NB4 (cell line): ENCODE data around the gene C2CD3.

Source experiments
- MYC ChIP-seq: IDR thresholded peaks from 2 replicates; pipeline ENCODE4 v1.6.1; 2011; ENCODE audit warnings: low read depth, low read length
- POLR2A ChIP-seq: IDR thresholded peaks from 2 replicates; pipeline ENCODE4 v1.6.1; 2011; ENCODE audit warnings: mild to moderate bottlenecking; ENCODE audit not compliant: insufficient read length; ENCODE audit errors: extremely low read depth
- TF ChIP-seq, protein P1 (sequence below): IDR thresholded peaks from one replicate; pipeline ENCODE4 v1.5.1; 2012; ENCODE audit warnings: low read depth, low read length

DNA sequence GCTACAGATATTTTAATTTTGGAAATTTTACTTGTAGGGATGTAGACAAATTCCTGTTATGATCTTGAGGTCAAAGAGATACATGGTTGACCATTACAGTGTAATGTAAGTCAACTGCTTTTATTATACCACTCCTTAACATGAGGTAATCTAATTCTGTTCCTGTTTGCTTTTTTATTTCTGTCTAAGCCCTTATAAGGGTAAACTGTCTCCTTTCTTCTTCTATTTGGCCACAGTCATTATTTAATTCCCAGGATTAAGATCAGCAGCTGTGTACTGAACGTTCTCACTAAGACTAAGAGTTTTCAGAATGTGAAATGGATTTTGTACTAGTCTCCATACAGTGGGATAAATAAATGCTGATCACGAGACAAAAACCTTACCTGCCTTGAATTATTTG, 32.8 kb downstream of the C2CD3 start:
- TF ChIP-seq MYC (no peak), POLR2A (no peak)
- TF ChIP-seq, protein P1, sequence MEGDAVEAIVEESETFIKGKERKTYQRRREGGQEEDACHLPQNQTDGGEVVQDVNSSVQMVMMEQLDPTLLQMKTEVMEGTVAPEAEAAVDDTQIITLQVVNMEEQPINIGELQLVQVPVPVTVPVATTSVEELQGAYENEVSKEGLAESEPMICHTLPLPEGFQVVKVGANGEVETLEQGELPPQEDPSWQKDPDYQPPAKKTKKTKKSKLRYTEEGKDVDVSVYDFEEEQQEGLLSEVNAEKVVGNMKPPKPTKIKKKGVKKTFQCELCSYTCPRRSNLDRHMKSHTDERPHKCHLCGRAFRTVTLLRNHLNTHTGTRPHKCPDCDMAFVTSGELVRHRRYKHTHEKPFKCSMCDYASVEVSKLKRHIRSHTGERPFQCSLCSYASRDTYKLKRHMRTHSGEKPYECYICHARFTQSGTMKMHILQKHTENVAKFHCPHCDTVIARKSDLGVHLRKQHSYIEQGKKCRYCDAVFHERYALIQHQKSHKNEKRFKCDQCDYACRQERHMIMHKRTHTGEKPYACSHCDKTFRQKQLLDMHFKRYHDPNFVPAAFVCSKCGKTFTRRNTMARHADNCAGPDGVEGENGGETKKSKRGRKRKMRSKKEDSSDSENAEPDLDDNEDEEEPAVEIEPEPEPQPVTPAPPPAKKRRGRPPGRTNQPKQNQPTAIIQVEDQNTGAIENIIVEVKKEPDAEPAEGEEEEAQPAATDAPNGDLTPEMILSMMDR = no peak
